ENCODE data around the gene NUDT5.

The NUDT5 gene

DNA sequence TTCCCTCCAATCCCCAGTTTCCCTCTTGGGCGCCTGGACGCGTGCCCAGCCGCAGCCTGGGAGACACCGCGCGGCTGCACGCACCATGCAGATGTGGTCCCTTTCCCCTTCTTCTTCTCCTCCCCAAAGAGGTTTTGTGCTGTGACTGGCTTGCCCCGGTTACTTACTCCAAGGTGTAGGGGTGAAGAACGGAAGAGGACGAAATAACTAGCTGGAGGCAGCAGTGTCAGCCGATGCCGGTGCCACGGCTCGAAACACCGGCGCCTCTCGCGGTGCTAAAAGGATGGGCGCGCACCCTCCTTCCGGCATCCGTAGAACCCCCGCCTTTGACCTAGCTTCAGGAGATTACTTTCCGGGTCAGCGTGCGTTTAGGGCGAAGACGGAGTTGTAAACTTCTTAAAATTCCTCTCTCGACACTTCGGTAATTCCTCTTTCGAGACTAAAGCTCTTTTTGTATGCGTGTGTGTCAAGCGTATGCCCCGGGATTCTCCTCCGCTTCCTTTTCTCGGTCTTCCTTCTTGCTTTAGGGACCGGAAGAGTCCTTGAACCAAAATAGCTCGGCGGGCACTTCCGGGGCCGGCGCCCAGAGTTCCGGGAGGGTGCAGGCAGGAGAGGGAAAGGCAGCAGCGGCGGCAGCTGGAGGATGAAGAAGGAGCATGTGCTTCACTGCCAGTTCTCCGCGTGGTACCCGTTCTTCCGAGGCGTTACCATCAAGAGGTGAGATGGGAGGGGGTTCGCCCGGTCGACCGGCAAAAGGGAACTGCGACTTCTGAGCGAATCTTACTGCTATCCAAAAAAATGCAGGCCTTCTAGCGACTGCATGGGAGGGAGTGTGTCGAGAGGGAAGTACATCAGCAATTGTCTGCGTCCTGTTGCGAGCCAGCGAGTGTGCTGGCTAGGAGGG lies at the start of gene NUDT5, which contains the start of gene CDC123:
TSS of gene NUDT5 (minus strand) at position 289 of the 904 bp plus-strand sequence. CDS start 9,600 bp downstream, outside the sequence.
TSS of gene CDC123 (plus strand) at position 586 of the 904 bp plus-strand sequence. CDS start at position 644, 58 bp downstream.
- DNase-seq (ENCODE audit: low read depth): peak; percentile 88
- TF ChIP-seq, protein P1, sequence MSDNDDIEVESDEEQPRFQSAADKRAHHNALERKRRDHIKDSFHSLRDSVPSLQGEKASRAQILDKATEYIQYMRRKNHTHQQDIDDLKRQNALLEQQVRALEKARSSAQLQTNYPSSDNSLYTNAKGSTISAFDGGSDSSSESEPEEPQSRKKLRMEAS (IDR thresholded peaks at IDR 0.05; ENCODE audit: low read depth, low read length): peak; percentile 90
- TF ChIP-seq POLR2A (IDR thresholded peaks at IDR 0.05; ENCODE audit: extremely low read depth, insufficient read length): peak; percentile 39
- TF ChIP-seq MYC (IDR thresholded peaks at IDR 0.05; ENCODE audit: low read depth, low read length): peak; percentile 87
- TF ChIP-seq CTCF (IDR thresholded peaks at IDR 0.05; ENCODE audit: low read depth, low read length): no peak
- H3K4me3 ChIP-seq (ENCODE audit: low read depth, low read length): peak within 1 kb of the TSS; percentile 92

- no peak for TF ChIP-seq MYC (IDR thresholded peaks at IDR 0.05; ENCODE audit: low read depth, low read length)
- TF ChIP-seq, protein P1 (IDR thresholded peaks at IDR 0.05; ENCODE audit: low read depth, low read length): peak; percentile 39; the same call in 1 of the 2 replicates
- DNase-seq (ENCODE audit: low read depth): peak; percentile 89
- no peak overlapping the region for H3K4me3 ChIP-seq (ENCODE audit: low read depth, low read length)
Measured at GRCh38 chr10:12243864-12244620, 48.4 kb upstream of the NUDT5 start.

DNA sequence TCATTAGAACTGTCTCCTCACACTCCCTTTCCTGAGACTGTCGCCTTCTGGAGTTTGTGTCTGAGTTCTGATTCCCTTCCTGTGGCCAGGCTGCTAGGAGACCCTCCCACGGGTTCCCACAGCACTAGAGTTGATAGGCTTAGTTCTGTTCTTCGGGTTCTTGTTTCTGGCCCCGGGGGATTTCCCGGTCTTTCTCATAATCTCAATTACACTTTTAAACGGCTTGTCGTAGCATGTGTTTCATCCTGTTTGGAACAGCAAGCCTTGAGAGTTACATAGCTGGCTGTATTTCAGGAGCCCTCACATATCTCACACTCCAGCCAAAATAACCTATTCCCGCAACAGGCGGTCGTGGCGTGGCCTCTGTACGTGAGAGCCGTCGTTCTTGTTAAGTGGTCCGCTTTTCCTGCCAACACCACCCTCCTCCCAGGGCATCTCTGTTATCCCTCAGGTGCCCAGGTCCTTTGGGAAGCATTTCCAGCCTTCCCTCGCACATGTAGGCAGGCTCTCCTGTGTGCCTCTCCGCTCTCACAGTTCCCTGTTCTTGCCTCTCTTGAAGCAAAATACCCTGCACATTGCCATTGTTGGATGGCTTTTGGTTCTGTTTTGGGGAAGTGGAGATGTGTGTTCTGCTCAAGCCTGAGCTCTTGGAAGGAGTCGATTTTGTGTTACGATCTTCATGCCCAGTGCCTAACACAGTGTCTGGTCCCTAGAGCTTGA lies 46.3 kb upstream of the NUDT5 start:
- TF ChIP-seq CTCF (IDR thresholded peaks at IDR 0.05; ENCODE audit: low read depth, low read length): no peak
- no peak for TF ChIP-seq POLR2A (IDR thresholded peaks at IDR 0.05; ENCODE audit: extremely low read depth, insufficient read length)
- no peak for TF ChIP-seq MYC (IDR thresholded peaks at IDR 0.05; ENCODE audit: low read depth, low read length)
- TF ChIP-seq, protein P1 (IDR thresholded peaks at IDR 0.05; ENCODE audit: low read depth, low read length): no peak
- peak; percentile 45 for DNase-seq (ENCODE audit: low read depth)

GRCh38 chr10:12238821-12239220 lies 43.1 kb upstream of the NUDT5 start:
- DNase-seq (ENCODE audit: low read depth): no peak
- H3K4me3 ChIP-seq (ENCODE audit: low read depth, low read length): no peak overlapping the region
- TF ChIP-seq POLR2A (IDR thresholded peaks at IDR 0.05; ENCODE audit: extremely low read depth, insufficient read length) (no peak), MYC (IDR thresholded peaks at IDR 0.05; ENCODE audit: low read depth, low read length) (no peak), CTCF (IDR thresholded peaks at IDR 0.05; ENCODE audit: low read depth, low read length) (no peak)
- TF ChIP-seq, protein P1 (IDR thresholded peaks at IDR 0.05; ENCODE audit: low read depth, low read length): no peak

More for the DNA sequence above, 46.3 kb upstream of the NUDT5 start:
- no peak overlapping the region for H3K4me3 ChIP-seq (ENCODE audit: low read depth, low read length)

GRCh38 chr10:12237265-12238220 lies 41.9 kb upstream of the NUDT5 start:
- no peak for TF ChIP-seq CTCF (IDR thresholded peaks at IDR 0.05; ENCODE audit: low read depth, low read length)
- TF ChIP-seq, protein P1 (IDR thresholded peaks at IDR 0.05; ENCODE audit: low read depth, low read length): no peak
- no peak for TF ChIP-seq MYC (IDR thresholded peaks at IDR 0.05; ENCODE audit: low read depth, low read length)
- no peak for TF ChIP-seq POLR2A (IDR thresholded peaks at IDR 0.05; ENCODE audit: extremely low read depth, insufficient read length)
- DNase-seq (ENCODE audit: low read depth): no peak
- no peak overlapping the region for H3K4me3 ChIP-seq (ENCODE audit: low read depth, low read length)

Measured in NB4 (cell line).